NCI-H146 treated with DMSO at 0.1 percent for 48 hours (cell line): ENCODE measurements around the gene PLEKHM3.

ENCODE experiments used
- DNase-seq: peaks from one replicate; lab custom pipeline; 2025; ENCODE audit not compliant: unreplicated experiment; lab: John Stamatoyannopoulos, UW

PLEKHM3 gene

GRCh38 chr2:207892716-207893402 is 132.5 kb downstream of the PLEKHM3 start:
- DNase-seq, result no peak

GRCh38 chr2:207891086-207891844 is 134.1 kb downstream of the PLEKHM3 start:
- no peak for DNase-seq

GRCh38 chr2:207887500-207887899 is 137.8 kb downstream of the PLEKHM3 start:
- no peak for DNase-seq

- no peak for DNase-seq
Observed at GRCh38 chr2:207885010-207885409, 140.3 kb downstream of the PLEKHM3 start.

- no peak for DNase-seq
Observed at GRCh38 chr2:207884127-207884526, 141.2 kb downstream of the PLEKHM3 start.

GRCh38 chr2:207883002-207883780 is 142.1 kb downstream of the PLEKHM3 start:
- no peak for DNase-seq

- DNase-seq, result no peak
Observed at GRCh38 chr2:207881902-207882301, 143.4 kb downstream of the PLEKHM3 start.

GRCh38 chr2:207879536-207879935 is 145.8 kb downstream of the PLEKHM3 start:
- DNase-seq, result no peak

- no peak for DNase-seq
Observed at GRCh38 chr2:207876842-207877535, 148.3 kb downstream of the PLEKHM3 start.

- DNase-seq, result no peak
Observed at GRCh38 chr2:207875473-207876212, 149.7 kb downstream of the PLEKHM3 start.

- DNase-seq, result no peak
Observed at GRCh38 chr2:207873794-207874193, 151.5 kb downstream of the PLEKHM3 start.

- no peak for DNase-seq
Observed at GRCh38 chr2:207871911-207872310, 153.4 kb downstream of the PLEKHM3 start.

GRCh38 chr2:207871506-207871905 is 153.8 kb downstream of the PLEKHM3 start:
- DNase-seq, result no peak

GRCh38 chr2:207870814-207871213 is 154.5 kb downstream of the PLEKHM3 start:
- no peak for DNase-seq

GRCh38 chr2:207869784-207870778 is 155.2 kb downstream of the PLEKHM3 start:
- DNase-seq, result no peak

- DNase-seq, result no peak
Observed at GRCh38 chr2:207868855-207869596, 156.3 kb downstream of the PLEKHM3 start.

- no peak for DNase-seq
Observed at GRCh38 chr2:207867905-207868304, 157.4 kb downstream of the PLEKHM3 start.

GRCh38 chr2:207867056-207867455 is 158.3 kb downstream of the PLEKHM3 start:
- no peak for DNase-seq

GRCh38 chr2:207865210-207865609 is 160.1 kb downstream of the PLEKHM3 start:
- no peak for DNase-seq
